Panc1 (cell line): ENCODE data around the gene PLEKHG5. TPM values are rescaled to one million over a fixed set of nuclear protein-coding genes. Genes with fewer than 3 reads are reported as not detected.

Source experiments
- ATAC-seq: fragments of 200-7000 bp; cut with Tn5 transposase; 2 replicates; pipeline ENCODE4 v1.9.1; 2020; ENCODE audit warnings: mild to moderate bottlenecking, moderate library complexity
- BruUV-seq: library from RNA; stranded (reverse); fragments of 400-500 nt; replicated peaks from 2 replicates; lab custom pipeline; 2021; lab: Mats Ljungman, UMichigan
- CTCF ChIA-PET: fragments of 300-600 bp; sonication (Branson Sonifier 250); formaldehyde crosslinking; loops from one replicate; lab custom pipeline; 2022; ENCODE audit warnings: antibody characterized with exemption; lab: Charles Lee
- POLR2A ChIA-PET: fragments of 300-600 bp; sonication (Branson Sonifier 250); formaldehyde crosslinking; loops from one replicate; lab custom pipeline; 2022; ENCODE audit warnings: antibody characterized with exemption; lab: Charles Lee
- DNase-seq: peaks from one replicate; pipeline ENCODE4 v3.0.0-alpha.2; 2010; ENCODE audit warnings: low read depth, low spot score
- H3K27ac ChIP-seq: 2 replicates; pipeline ENCODE4 v1.5.1; 2011; ENCODE audit warnings: mild to moderate bottlenecking, low read length, inconsistent platforms
- H3K27me3 ChIP-seq: fragments of 200-500 bp; sonication (Bioruptor generic); 2 replicates; pipeline ENCODE4 v1.6.0; 2014; ENCODE audit warnings: low read length, inconsistent platforms; ENCODE audit not compliant: control insufficient read depth, insufficient read depth
- H3K36me3 ChIP-seq: fragments of 200-500 bp; sonication (Bioruptor generic); 2 replicates; pipeline ENCODE4 v1.5.1; 2014; ENCODE audit warnings: inconsistent platforms, mild to moderate bottlenecking, low read length, moderate library complexity; ENCODE audit not compliant: control insufficient read depth, insufficient read depth
- H3K4me1 ChIP-seq: 2 replicates; pipeline ENCODE4 v1.5.1; 2011; ENCODE audit warnings: inconsistent platforms, mild to moderate bottlenecking, low read length, moderate library complexity; ENCODE audit not compliant: control insufficient read depth, insufficient read depth
- H3K4me3 ChIP-seq, 2 experiments: 2 replicates each; pipeline ENCODE4 v1.5.1; 2011 to 2012; ENCODE audit warnings: low read depth in 2 of 2, low read length in 2 of 2, mild to moderate bottlenecking in 2 of 2, inconsistent platforms in 1 of 2, moderate library complexity in 1 of 2
- H3K9me3 ChIP-seq: fragments of 200-500 bp; sonication (Bioruptor generic); 2 replicates; pipeline ENCODE4 v1.5.1; 2014; ENCODE audit warnings: low read depth, mild to moderate bottlenecking, inconsistent platforms, low read length, moderate library complexity; ENCODE audit not compliant: control insufficient read depth, insufficient read depth
- POLR2AphosphoS5 ChIP-seq: IDR thresholded peaks from 2 replicates; pipeline ENCODE4 v1.6.1; 2012; ENCODE audit warnings: mild to moderate bottlenecking, low read depth, low read length, moderate library complexity
- SIN3A ChIP-seq: IDR thresholded peaks from 2 replicates; pipeline ENCODE4 v1.6.1; 2012; ENCODE audit warnings: low read depth, mild to moderate bottlenecking, low read length, moderate library complexity, borderline replicate concordance; ENCODE audit not compliant: insufficient read depth
- TCF7L2 ChIP-seq: IDR thresholded peaks from 2 replicates; pipeline ENCODE4 v1.6.1; 2011; ENCODE audit warnings: mild to moderate bottlenecking, low read depth, low read length, inconsistent platforms
- in situ Hi-C: cut with HindIII; loops from 2 replicates; pipeline ENCODE4 v1.10.0; 2016; ENCODE audit warnings: low sequenced_read_pairs, low pct_unique_long_range_greater_than_20kb
- intact Hi-C: fragments of 100-400 bp; cut with micrococcal nuclease; formaldehyde crosslinking; loops from one replicate; pipeline ENCODE4 v1.10.0; 2022; ENCODE audit not compliant: unreplicated experiment
- total RNA-seq: library from RNA; stranded (reverse); gene quantifications from one replicate; pipeline ENCODE4 v1.2.1, GENCODE V29; 2021; ENCODE audit not compliant: unreplicated experiment
- TF ChIP-seq, protein P1 (sequence below), 2 experiments: IDR thresholded peaks; 2 replicates each; pipeline ENCODE4 v1.6.1; 2011 to 2012; ENCODE audit warnings: low read depth in 2 of 2, control low read depth in 1 of 2, low read length in 1 of 2, mild to moderate bottlenecking in 1 of 2, moderate library complexity in 1 of 2; ENCODE audit not compliant: insufficient read depth in 1 of 2
- TF ChIP-seq, protein P2 (sequence below): fragments of 450-650 bp; IDR thresholded peaks from 2 replicates; pipeline ENCODE4 v1.5.1; 2017; ENCODE audit warnings: mild to moderate bottlenecking

PLEKHG5 gene
- total RNA-seq, 1 experiment from 2014 or later, result 6.8 TPM

DNA sequence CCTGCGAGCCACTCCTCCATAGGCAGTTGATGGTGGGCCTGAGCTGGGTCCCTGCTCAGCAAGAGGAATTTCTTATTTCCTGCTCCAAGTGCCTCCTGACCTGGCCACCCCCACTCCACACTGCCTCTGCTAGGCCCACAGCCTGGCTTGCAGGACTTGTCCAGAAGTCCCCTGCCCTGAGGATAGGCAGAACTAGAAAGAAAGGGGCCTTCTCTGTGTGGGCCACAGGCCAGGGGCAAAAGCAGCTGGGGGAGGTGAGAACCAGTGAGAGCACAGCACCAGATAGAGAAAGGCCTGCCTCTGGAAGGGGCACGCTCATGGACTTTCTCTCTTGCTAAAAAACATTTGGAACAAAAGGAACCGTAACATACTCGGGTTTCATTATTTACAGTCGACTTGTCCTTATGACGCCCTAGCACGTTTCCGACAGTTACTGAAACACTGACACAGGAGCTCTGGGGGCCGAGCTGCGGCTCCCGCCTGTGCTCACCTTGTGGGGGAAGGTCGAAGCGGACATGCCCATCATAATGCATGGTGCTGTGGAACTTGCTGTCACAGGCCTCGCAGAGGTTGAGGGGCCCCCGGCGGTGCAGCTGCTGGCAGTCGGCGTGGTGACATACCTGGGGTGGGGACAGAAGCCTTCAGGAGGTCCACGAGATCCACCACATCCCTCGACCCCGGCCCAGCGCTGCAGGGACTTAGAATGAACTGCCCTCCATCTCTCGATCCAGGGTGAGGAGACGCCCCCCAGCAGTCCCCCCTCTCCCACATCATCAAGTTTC is 14.2 kb downstream of the PLEKHG5 start:
- Histone ChIP-seq H3K36me3 (no peaks in the 10 kb centered on the region), H3K4me3 (no peak overlapping the region), H3K9me3 (no peaks in the 10 kb centered on the region), H3K27ac (no peak overlapping the region), H3K4me1 (no peaks in the 10 kb centered on the region), H3K27me3 (no peaks in the 10 kb centered on the region)
- in situ Hi-C loops (no loop called here), intact Hi-C loops (loop anchor here (5.0 kb wide), 1 partner anchor 230 kb away; no protein-coding TSS in a partner anchor)
- ATAC-seq (no peak), DNase-seq (no peak)
- ChIA-PET CTCF (no interaction called here), POLR2A (no interaction called here)
- TF ChIP-seq, protein P1, sequence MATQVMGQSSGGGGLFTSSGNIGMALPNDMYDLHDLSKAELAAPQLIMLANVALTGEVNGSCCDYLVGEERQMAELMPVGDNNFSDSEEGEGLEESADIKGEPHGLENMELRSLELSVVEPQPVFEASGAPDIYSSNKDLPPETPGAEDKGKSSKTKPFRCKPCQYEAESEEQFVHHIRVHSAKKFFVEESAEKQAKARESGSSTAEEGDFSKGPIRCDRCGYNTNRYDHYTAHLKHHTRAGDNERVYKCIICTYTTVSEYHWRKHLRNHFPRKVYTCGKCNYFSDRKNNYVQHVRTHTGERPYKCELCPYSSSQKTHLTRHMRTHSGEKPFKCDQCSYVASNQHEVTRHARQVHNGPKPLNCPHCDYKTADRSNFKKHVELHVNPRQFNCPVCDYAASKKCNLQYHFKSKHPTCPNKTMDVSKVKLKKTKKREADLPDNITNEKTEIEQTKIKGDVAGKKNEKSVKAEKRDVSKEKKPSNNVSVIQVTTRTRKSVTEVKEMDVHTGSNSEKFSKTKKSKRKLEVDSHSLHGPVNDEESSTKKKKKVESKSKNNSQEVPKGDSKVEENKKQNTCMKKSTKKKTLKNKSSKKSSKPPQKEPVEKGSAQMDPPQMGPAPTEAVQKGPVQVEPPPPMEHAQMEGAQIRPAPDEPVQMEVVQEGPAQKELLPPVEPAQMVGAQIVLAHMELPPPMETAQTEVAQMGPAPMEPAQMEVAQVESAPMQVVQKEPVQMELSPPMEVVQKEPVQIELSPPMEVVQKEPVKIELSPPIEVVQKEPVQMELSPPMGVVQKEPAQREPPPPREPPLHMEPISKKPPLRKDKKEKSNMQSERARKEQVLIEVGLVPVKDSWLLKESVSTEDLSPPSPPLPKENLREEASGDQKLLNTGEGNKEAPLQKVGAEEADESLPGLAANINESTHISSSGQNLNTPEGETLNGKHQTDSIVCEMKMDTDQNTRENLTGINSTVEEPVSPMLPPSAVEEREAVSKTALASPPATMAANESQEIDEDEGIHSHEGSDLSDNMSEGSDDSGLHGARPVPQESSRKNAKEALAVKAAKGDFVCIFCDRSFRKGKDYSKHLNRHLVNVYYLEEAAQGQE (IDR thresholded peaks at IDR 0.05; ENCODE audit: insufficient read depth in 1 of 2, low read depth in 2 of 2, low read length in 1 of 2), result no peak
- TF ChIP-seq, protein P2, sequence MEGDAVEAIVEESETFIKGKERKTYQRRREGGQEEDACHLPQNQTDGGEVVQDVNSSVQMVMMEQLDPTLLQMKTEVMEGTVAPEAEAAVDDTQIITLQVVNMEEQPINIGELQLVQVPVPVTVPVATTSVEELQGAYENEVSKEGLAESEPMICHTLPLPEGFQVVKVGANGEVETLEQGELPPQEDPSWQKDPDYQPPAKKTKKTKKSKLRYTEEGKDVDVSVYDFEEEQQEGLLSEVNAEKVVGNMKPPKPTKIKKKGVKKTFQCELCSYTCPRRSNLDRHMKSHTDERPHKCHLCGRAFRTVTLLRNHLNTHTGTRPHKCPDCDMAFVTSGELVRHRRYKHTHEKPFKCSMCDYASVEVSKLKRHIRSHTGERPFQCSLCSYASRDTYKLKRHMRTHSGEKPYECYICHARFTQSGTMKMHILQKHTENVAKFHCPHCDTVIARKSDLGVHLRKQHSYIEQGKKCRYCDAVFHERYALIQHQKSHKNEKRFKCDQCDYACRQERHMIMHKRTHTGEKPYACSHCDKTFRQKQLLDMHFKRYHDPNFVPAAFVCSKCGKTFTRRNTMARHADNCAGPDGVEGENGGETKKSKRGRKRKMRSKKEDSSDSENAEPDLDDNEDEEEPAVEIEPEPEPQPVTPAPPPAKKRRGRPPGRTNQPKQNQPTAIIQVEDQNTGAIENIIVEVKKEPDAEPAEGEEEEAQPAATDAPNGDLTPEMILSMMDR, result no peak
- TF ChIP-seq POLR2AphosphoS5 (no peak), SIN3A (no peak), TCF7L2 (no peak)
- no TSS peak for BruUV-seq

GRCh38 chr1:6476483-6476882 is 15.0 kb downstream of the PLEKHG5 start:
- no TSS peak for BruUV-seq
- no peaks in the 10 kb centered on the region for H3K9me3 ChIP-seq
- no peaks in the 10 kb centered on the region for H3K36me3 ChIP-seq
- no peaks in the 10 kb centered on the region for H3K27me3 ChIP-seq
- no peak overlapping the region for H3K4me3 ChIP-seq
- DNase-seq (no peak), ATAC-seq (no peak)
- ChIA-PET POLR2A (no interaction called here), CTCF (interaction anchor here (1.0 kb wide), 1 partner anchor 13 kb away, joined by 4 read pairs; no protein-coding TSS in a partner anchor)
- H3K27ac ChIP-seq, result no peak overlapping the region
- intact Hi-C loops (loop anchor here (5.0 kb wide), 1 partner anchor 229 kb away; no protein-coding TSS in a partner anchor), in situ Hi-C loops (no loop called here)
- no peak for TF ChIP-seq POLR2AphosphoS5
- no peak for TF ChIP-seq SIN3A
- no peak for TF ChIP-seq TCF7L2
- TF ChIP-seq, protein P1 (IDR thresholded peaks at IDR 0.05; ENCODE audit: insufficient read depth in 1 of 2, low read depth in 2 of 2, low read length in 1 of 2), result no peak
- TF ChIP-seq, protein P2, result no peak
- no peaks in the 10 kb centered on the region for H3K4me1 ChIP-seq
